Calu3 (cell line): Measurements from ENCODE around the gene ANKRD33B. TPM values are rescaled to one million over a fixed set of nuclear protein-coding genes. Genes with fewer than 3 reads are reported as not detected.

Experiments used
- BruUV-seq: library from RNA; stranded (reverse); fragments of 400-500 nt; replicated peaks from 2 replicates; lab custom pipeline; 2021; lab: Mats Ljungman, UMichigan
- CTCF ChIA-PET: fragments of 300-600 bp; sonication (Branson Sonifier 250); formaldehyde crosslinking; loops from one replicate; lab custom pipeline; 2022; ENCODE audit warnings: antibody characterized with exemption; lab: Charles Lee
- DNase-seq: peaks from one replicate; pipeline ENCODE4 v3.0.0; 2022
- H3K27ac Mint-ChIP-seq: one replicate; pipeline ENCODE4 v1.8.0; 2022; ENCODE audit warnings: mixed read lengths; ENCODE audit not compliant: unreplicated experiment
- H3K27me3 Mint-ChIP-seq: one replicate; pipeline ENCODE4 v1.8.0; 2022; ENCODE audit warnings: mixed read lengths; ENCODE audit not compliant: unreplicated experiment
- H3K36me3 Mint-ChIP-seq: one replicate; pipeline ENCODE4 v1.8.0; 2022; ENCODE audit warnings: mild to moderate bottlenecking, moderate library complexity, mixed read lengths; ENCODE audit not compliant: insufficient read depth, unreplicated experiment
- H3K4me1 Mint-ChIP-seq: one replicate; pipeline ENCODE4 v1.8.0; 2022; ENCODE audit warnings: mild to moderate bottlenecking, low read depth, mixed read lengths; ENCODE audit not compliant: unreplicated experiment
- H3K4me3 Mint-ChIP-seq: one replicate; pipeline ENCODE4 v1.8.0; 2022; ENCODE audit warnings: mild to moderate bottlenecking, low read depth, moderate library complexity, mixed read lengths; ENCODE audit not compliant: unreplicated experiment
- H3K9me3 Mint-ChIP-seq: one replicate; pipeline ENCODE4 v1.8.0; 2022; ENCODE audit warnings: low read depth, mixed read lengths; ENCODE audit not compliant: unreplicated experiment
- CTCF ChIP-seq: fragments of 200-600 bp; IDR thresholded peaks from one replicate; pipeline ENCODE4 v1.8.0; 2022; ENCODE audit warnings: antibody characterized with exemption; ENCODE audit not compliant: unreplicated experiment
- intact Hi-C: fragments of 100-400 bp; cut with micrococcal nuclease; formaldehyde crosslinking; loops from one replicate; pipeline ENCODE4 v1.10.0; 2022; ENCODE audit not compliant: unreplicated experiment
- total RNA-seq: library from RNA; stranded (reverse); gene quantifications from 2 replicates; pipeline ENCODE4 v1.2.3, GENCODE V29; 2022

The ANKRD33B gene
- total RNA-seq, 1 experiment from 2014 or later, result 3.6 TPM

GRCh38 chr5:10639846-10640368, 76.0 kb downstream of the ANKRD33B start:
- CTCF ChIA-PET, result no interaction called here
- no peak overlapping the region for H3K27ac Mint-ChIP-seq
- H3K9me3 Mint-ChIP-seq, result peaks cover 3% of the 10 kb centered on the region
- no TSS peak for BruUV-seq
- no peaks in the 10 kb centered on the region for H3K27me3 Mint-ChIP-seq
- no peaks in the 10 kb centered on the region for H3K4me1 Mint-ChIP-seq
- TF ChIP-seq CTCF, result no peak
- H3K36me3 Mint-ChIP-seq, result no peaks in the 10 kb centered on the region
- no peak for DNase-seq
- H3K4me3 Mint-ChIP-seq, result no peak overlapping the region
- intact Hi-C loops, result no loop called here

DNA sequence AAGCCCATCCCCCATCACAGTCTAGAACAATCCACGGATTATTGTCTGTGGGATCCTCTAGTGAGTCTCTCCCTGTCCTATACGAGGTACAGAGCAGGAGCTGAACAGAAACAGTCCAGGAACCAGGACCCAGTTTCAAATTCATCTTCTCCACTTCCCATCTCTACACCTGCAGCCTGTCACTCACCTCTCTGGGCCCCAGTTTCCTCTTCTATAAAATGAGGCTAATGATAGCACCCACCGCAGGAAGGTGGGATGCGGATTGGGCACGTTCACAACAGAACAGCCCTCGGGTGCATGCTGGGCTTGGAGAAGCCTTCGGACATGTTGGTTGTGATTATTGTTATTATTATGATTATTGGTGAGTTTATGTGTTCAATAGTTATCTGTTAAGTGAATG, 78.5 kb downstream of the ANKRD33B start:
- no peak overlapping the region for H3K4me3 Mint-ChIP-seq
- no peak for TF ChIP-seq CTCF

DNA sequence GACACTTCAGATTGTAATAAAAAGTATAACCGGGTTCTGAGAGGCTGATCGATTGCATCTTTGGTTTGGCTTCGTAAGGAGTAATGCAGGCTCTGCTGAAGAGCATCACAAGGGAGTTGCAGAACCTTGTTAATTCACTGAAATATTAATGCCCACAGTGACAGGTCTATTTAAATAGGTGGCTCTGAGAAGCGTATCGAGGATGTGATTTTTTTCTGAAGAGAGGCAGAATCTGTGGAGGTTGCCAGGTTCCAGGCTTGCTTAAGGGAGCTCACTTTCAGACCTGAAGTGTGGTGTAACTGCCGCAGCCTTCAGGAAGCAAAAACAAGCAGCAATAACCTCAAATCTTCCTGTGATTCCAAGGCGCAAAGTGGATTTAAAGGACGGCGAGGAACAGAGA, 80.3 kb downstream of the ANKRD33B start:
- BruUV-seq, result no TSS peak
- H3K27me3 Mint-ChIP-seq, result no peaks in the 10 kb centered on the region
- intact Hi-C loops, result no loop called here
- CTCF ChIA-PET, result interaction anchor here (0.7 kb wide), 1 partner anchor 167 kb away, joined by 7 read pairs; no protein-coding TSS in a partner anchor
- H3K4me3 Mint-ChIP-seq, result no peak overlapping the region
- no peak for DNase-seq
- no peaks in the 10 kb centered on the region for H3K9me3 Mint-ChIP-seq
- H3K4me1 Mint-ChIP-seq, result no peaks in the 10 kb centered on the region
- no peak for TF ChIP-seq CTCF
- H3K27ac Mint-ChIP-seq, result no peak overlapping the region
- no peaks in the 10 kb centered on the region for H3K36me3 Mint-ChIP-seq

More for the DNA sequence above, 78.5 kb downstream of the ANKRD33B start:
- no peaks in the 10 kb centered on the region for H3K4me1 Mint-ChIP-seq
- intact Hi-C loops, result no loop called here
- H3K36me3 Mint-ChIP-seq, result no peaks in the 10 kb centered on the region
- no peak overlapping the region for H3K27ac Mint-ChIP-seq
- peaks cover 3% of the 10 kb centered on the region for H3K9me3 Mint-ChIP-seq
- no TSS peak for BruUV-seq
- no peak for DNase-seq
- no peaks in the 10 kb centered on the region for H3K27me3 Mint-ChIP-seq
- CTCF ChIA-PET, result no interaction called here

DNA sequence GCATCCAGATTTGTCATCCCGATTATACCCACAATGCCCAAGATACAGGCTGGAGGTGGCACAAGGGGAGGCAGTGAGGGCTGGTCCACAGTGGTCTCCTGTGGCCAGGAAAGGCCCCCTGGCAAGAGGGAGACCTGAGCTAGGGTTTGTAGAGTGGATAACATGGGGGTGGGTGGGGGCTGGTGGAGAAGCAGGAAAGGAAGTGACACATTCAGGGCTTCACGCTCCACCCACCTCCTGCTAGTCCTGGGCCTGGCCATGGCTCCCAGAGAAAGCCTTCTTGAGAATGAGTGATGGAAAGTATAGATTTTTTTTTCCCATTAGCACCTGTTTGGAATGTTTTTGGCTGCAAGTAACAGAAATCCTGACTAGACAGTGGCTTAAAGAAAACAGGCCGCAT, 81.3 kb downstream of the ANKRD33B start:
- Mint-ChIP-seq H3K27ac (no peak overlapping the region), H3K9me3 (no peaks in the 10 kb centered on the region), H3K4me1 (no peaks in the 10 kb centered on the region), H3K27me3 (no peaks in the 10 kb centered on the region), H3K4me3 (no peak overlapping the region), H3K36me3 (no peaks in the 10 kb centered on the region)
- intact Hi-C loops, result no loop called here
- CTCF ChIA-PET, result no interaction called here
- no peak for TF ChIP-seq CTCF
- no peak for DNase-seq
- no TSS peak for BruUV-seq
